Activated CD4-positive, alpha-beta T cell treated with anti-CD3 and anti-CD28 coated beads, Interleukin-2, amount 50 U/mL, for 24 hours (primary cell): ENCODE results near the gene PRICKLE4.
"Not testable (repeated sequence)": the region's sequence is repeated elsewhere in the genome, so short reads cannot be mapped to it uniquely, and the experiment has no call there.

Source experiments
- DNase-seq, 2 donors: peaks; one replicate each; pipeline ENCODE4 v3.0.0-alpha.2; 2020; ENCODE audit warnings: low read depth in 1 of 2, low spot score in 1 of 2

The PRICKLE4 gene

GRCh38 chr6:41791305-41791704, 10.7 kb downstream of the PRICKLE4 start:
- no peak for DNase-seq

GRCh38 chr6:41791984-41792383, 11.4 kb downstream of the PRICKLE4 start:
- DNase-seq = no peak

GRCh38 chr6:41796474-41796873, 15.9 kb downstream of the PRICKLE4 start:
- DNase-seq = no peak

GRCh38 chr6:41798901-41799558, 18.4 kb downstream of the PRICKLE4 start:
- DNase-seq = no peak

GRCh38 chr6:41799559-41799911, 19.0 kb downstream of the PRICKLE4 start:
- no peak for DNase-seq

- no peak for DNase-seq
These were observed 20.8 kb downstream of the PRICKLE4 start for GRCh38 chr6:41801380-41801779.

- no peak for DNase-seq
These were observed 25.5 kb downstream of the PRICKLE4 start for GRCh38 chr6:41805830-41806774.

- no peak for DNase-seq
These were observed 30.5 kb downstream of the PRICKLE4 start for GRCh38 chr6:41811095-41811494.

- not testable (repeated sequence) for DNase-seq
These were observed 31.4 kb downstream of the PRICKLE4 start for GRCh38 chr6:41811946-41812345.

GRCh38 chr6:41813469-41813868, 32.9 kb downstream of the PRICKLE4 start:
- no peak for DNase-seq

- no peak for DNase-seq
These were observed 33.4 kb downstream of the PRICKLE4 start for GRCh38 chr6:41813956-41814355.

GRCh38 chr6:41814629-41815028, 34.0 kb downstream of the PRICKLE4 start:
- no peak for DNase-seq

- DNase-seq = no peak
These were observed 35.0 kb downstream of the PRICKLE4 start for GRCh38 chr6:41815587-41815986.

- no peak for DNase-seq
These were observed 37.9 kb downstream of the PRICKLE4 start for GRCh38 chr6:41818271-41819054.

- DNase-seq = no peak
These were observed 40.7 kb downstream of the PRICKLE4 start for GRCh38 chr6:41821266-41821665.

- no peak for DNase-seq
These were observed 41.4 kb downstream of the PRICKLE4 start for GRCh38 chr6:41822021-41822420.

- no peak for DNase-seq
These were observed 42.6 kb downstream of the PRICKLE4 start for GRCh38 chr6:41823178-41823577.

- DNase-seq = no peak
These were observed 44.3 kb downstream of the PRICKLE4 start for GRCh38 chr6:41824571-41825569.

- DNase-seq = no peak
These were observed 45.9 kb downstream of the PRICKLE4 start for GRCh38 chr6:41826343-41827022.

GRCh38 chr6:41832263-41832662, 51.7 kb downstream of the PRICKLE4 start:
- DNase-seq = no peak
